Tibial nerve (tissue), 4 donors: ENCODE data around the gene LRRC70. TPM values are rescaled to one million over a fixed set of nuclear protein-coding genes. Genes with fewer than 3 reads are reported as not detected.

Experiments
- DNase-seq, 2 donors: peaks; one replicate each; pipeline ENCODE4 v3.0.0-alpha.2; 2019; ENCODE audit warnings: low spot score in 2 of 2
- H3K27ac ChIP-seq, 4 donors: fragments of 200-600 bp; sonication (generic) in 3 of 4; one replicate each; pipeline ENCODE4 v1.5.1; 2017 to 2019; ENCODE audit warnings: mild to moderate bottlenecking in 1 of 4
- H3K27me3 ChIP-seq, 2 donors: fragments of 200-600 bp; sonication (generic) in 1 of 2; one replicate each; pipeline versions ENCODE4 v1.5.1 to v1.6.0; 2017 to 2019
- H3K36me3 ChIP-seq, 3 donors: fragments of 200-600 bp; sonication (generic); one replicate each; pipeline ENCODE4 v1.5.1; 2018 to 2019
- H3K4me1 ChIP-seq, 4 donors: fragments of 200-600 bp; sonication (generic) in 3 of 4; one replicate each; pipeline ENCODE4 v1.5.1; 2017 to 2019
- H3K4me3 ChIP-seq, 4 donors: fragments of 200-600 bp; sonication (generic) in 3 of 4; one replicate each; pipeline ENCODE4 v1.5.1; 2017 to 2019; ENCODE audit warnings: mild to moderate bottlenecking in 1 of 4, moderate library complexity in 1 of 4
- H3K9me3 ChIP-seq, 4 donors: fragments of 200-600 bp; sonication (generic) in 3 of 4; one replicate each; pipeline ENCODE4 v1.5.1; 2017 to 2019
- CTCF ChIP-seq, 5 experiments: fragments of 200-600 bp in 3 of 5; fragments of 450-650 bp in 2 of 5; sonication (generic) in 3 of 5; IDR thresholded peaks; one replicate each; pipeline ENCODE4 v1.5.1; 2016 to 2019; ENCODE audit warnings: antibody characterized with exemption in 5 of 5, mild to moderate bottlenecking in 3 of 5, moderate library complexity in 2 of 5
- EP300 ChIP-seq, 2 donors: sonication (generic); formaldehyde crosslinking; IDR thresholded peaks; one replicate each; pipeline ENCODE4 v1.6.1; 2017; ENCODE audit warnings: antibody characterized with exemption in 2 of 2, mild to moderate bottlenecking in 1 of 2
- POLR2A ChIP-seq, 2 donors: fragments of 450-650 bp; IDR thresholded peaks; one replicate each; pipeline ENCODE4 v1.6.1; 2017; ENCODE audit warnings: antibody characterized with exemption in 2 of 2, mild to moderate bottlenecking in 2 of 2, moderate library complexity in 2 of 2
- WGBS, 2 donors: methylation state at CpG; one replicate each; pipeline ENCODE4 v1.1.5; 2018; 5-methylcytosine and 5-hydroxymethylcytosine counted together
- total RNA-seq, 4 donors: library from RNA; depleted of rRNA; stranded (reverse); fragments of >200 nt; gene quantifications; one replicate each; pipeline ENCODE4 v1.1.0, GENCODE V29; 2016

Gene LRRC70
- total RNA-seq, 4 donors from 2014 or later = 4.6 to 7.5 (median 5.7) TPM

GRCh38 chr5:62607615-62608014, 29.0 kb downstream of the LRRC70 start:
- Histone ChIP-seq H3K27ac (no peak overlapping the region), H3K9me3 (no peaks in the 10 kb centered on the region), H3K4me1 (no peaks in the 10 kb centered on the region), H3K4me3 (no peak overlapping the region), H3K27me3 (no peaks in the 10 kb centered on the region), H3K36me3 (peaks cover 0 to 34% (median 0%) of the 10 kb centered on the region in 3 donors)
- TF ChIP-seq CTCF (IDR thresholded peaks at IDR 0.05) (no peak), POLR2A (IDR thresholded peaks at IDR 0.05) (no peak), EP300 (IDR thresholded peaks at IDR 0.05) (no peak)
- no peak for DNase-seq
- 98 to 100% methylated on average over 4 of the region's 4 CpGs for WGBS, 2 donors

GRCh38 chr5:62608529-62609511, 30.2 kb downstream of the LRRC70 start:
- Histone ChIP-seq H3K27me3 (no peaks in the 10 kb centered on the region), H3K4me3 (no peak overlapping the region), H3K27ac (no peak overlapping the region), H3K4me1 (no peaks in the 10 kb centered on the region), H3K36me3 (peaks cover 0 to 26% (median 0%) of the 10 kb centered on the region in 3 donors), H3K9me3 (no peaks in the 10 kb centered on the region)
- TF ChIP-seq CTCF (IDR thresholded peaks at IDR 0.05) (no peak), POLR2A (IDR thresholded peaks at IDR 0.05) (no peak), EP300 (IDR thresholded peaks at IDR 0.05) (no peak)
- 88 to 90% methylated on average over 7 of the region's 7 CpGs for WGBS, 2 donors
- no peak for DNase-seq

- no peak overlapping the region for H3K27ac ChIP-seq
- no peaks in the 10 kb centered on the region for H3K27me3 ChIP-seq
- 98% methylated on average over 8 of the region's 8 CpGs for whole genome bisulfite sequencing, 2 donors
- peaks cover 0 to 17% (median 0%) of the 10 kb centered on the region in 3 donors for H3K36me3 ChIP-seq
- H3K9me3 ChIP-seq = no peaks in the 10 kb centered on the region
- DNase-seq = no peak
- no peak overlapping the region for H3K4me3 ChIP-seq
- no peak for TF ChIP-seq POLR2A (IDR thresholded peaks at IDR 0.05)
- TF ChIP-seq CTCF (IDR thresholded peaks at IDR 0.05) = no peak
- no peak for TF ChIP-seq EP300 (IDR thresholded peaks at IDR 0.05)
- no peaks in the 10 kb centered on the region for H3K4me1 ChIP-seq
These were observed 35.7 kb downstream of the LRRC70 start for GRCh38 chr5:62614355-62614754.

GRCh38 chr5:62616615-62617277, 38.1 kb downstream of the LRRC70 start:
- no peaks in the 10 kb centered on the region for H3K27me3 ChIP-seq
- no peaks in the 10 kb centered on the region for H3K4me1 ChIP-seq
- H3K4me3 ChIP-seq = no peak overlapping the region
- H3K9me3 ChIP-seq = no peaks in the 10 kb centered on the region
- 83 to 88% methylated on average over 2 of the region's 2 CpGs for WGBS, 2 donors
- no peak overlapping the region for H3K27ac ChIP-seq
- H3K36me3 ChIP-seq = peaks cover 0 to 19% (median 0%) of the 10 kb centered on the region in 3 donors
- TF ChIP-seq POLR2A (IDR thresholded peaks at IDR 0.05) (no peak), EP300 (IDR thresholded peaks at IDR 0.05) (no peak), CTCF (IDR thresholded peaks at IDR 0.05) (no peak)
- no peak for DNase-seq

GRCh38 chr5:62617943-62618342, 39.3 kb downstream of the LRRC70 start:
- Histone ChIP-seq H3K4me3 (no peak overlapping the region), H3K9me3 (no peaks in the 10 kb centered on the region), H3K27me3 (no peaks in the 10 kb centered on the region), H3K27ac (no peak overlapping the region), H3K36me3 (peaks cover 0 to 19% (median 0%) of the 10 kb centered on the region in 3 donors), H3K4me1 (no peaks in the 10 kb centered on the region)
- TF ChIP-seq EP300 (IDR thresholded peaks at IDR 0.05) = no peak
- no peak for TF ChIP-seq CTCF (IDR thresholded peaks at IDR 0.05)
- TF ChIP-seq POLR2A (IDR thresholded peaks at IDR 0.05) = no peak
- no peak for DNase-seq
